Astrocyte (in vitro differentiated cells and primary cell): ENCODE data around the gene KDM6B.

ENCODE experiments used
- EZH2 ChIP-seq: IDR thresholded peaks from 2 replicates; pipeline ENCODE4 v1.6.1; 2012; ENCODE audit warnings: mild to moderate bottlenecking, low read length, inconsistent platforms; ENCODE audit not compliant: insufficient read depth
- TF ChIP-seq, protein P1 (sequence below): IDR thresholded peaks from 2 replicates; pipeline ENCODE4 v1.5.1; 2011; ENCODE audit warnings: low read depth, mild to moderate bottlenecking, inconsistent platforms, low read length, moderate library complexity; ENCODE audit not compliant: insufficient read depth

DNA sequence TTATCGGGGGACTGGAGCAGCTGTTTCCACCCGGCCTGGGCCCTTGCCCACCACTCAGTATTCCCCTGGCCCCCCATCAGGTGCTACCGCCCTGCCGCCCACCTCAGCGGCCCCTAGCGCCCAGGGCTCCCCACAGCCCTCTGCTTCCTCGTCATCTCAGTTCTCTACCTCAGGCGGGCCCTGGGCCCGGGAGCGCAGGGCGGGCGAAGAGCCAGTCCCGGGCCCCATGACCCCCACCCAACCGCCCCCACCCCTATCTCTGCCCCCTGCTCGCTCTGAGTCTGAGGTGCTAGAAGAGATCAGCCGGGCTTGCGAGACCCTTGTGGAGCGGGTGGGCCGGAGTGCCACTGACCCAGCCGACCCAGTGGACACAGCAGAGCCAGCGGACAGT is 14.7 kb downstream of the KDM6B start:
- TF ChIP-seq, protein P1, sequence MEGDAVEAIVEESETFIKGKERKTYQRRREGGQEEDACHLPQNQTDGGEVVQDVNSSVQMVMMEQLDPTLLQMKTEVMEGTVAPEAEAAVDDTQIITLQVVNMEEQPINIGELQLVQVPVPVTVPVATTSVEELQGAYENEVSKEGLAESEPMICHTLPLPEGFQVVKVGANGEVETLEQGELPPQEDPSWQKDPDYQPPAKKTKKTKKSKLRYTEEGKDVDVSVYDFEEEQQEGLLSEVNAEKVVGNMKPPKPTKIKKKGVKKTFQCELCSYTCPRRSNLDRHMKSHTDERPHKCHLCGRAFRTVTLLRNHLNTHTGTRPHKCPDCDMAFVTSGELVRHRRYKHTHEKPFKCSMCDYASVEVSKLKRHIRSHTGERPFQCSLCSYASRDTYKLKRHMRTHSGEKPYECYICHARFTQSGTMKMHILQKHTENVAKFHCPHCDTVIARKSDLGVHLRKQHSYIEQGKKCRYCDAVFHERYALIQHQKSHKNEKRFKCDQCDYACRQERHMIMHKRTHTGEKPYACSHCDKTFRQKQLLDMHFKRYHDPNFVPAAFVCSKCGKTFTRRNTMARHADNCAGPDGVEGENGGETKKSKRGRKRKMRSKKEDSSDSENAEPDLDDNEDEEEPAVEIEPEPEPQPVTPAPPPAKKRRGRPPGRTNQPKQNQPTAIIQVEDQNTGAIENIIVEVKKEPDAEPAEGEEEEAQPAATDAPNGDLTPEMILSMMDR: no peak
- no peak for TF ChIP-seq EZH2
